CD14-positive monocyte (primary cell): ENCODE data around the gene ARHGAP18. TPM values are rescaled to one million over a fixed set of nuclear protein-coding genes. Genes with fewer than 3 reads are reported as not detected.

ENCODE experiments used
- DNase-seq, 3 donors: peaks; one replicate each; pipeline ENCODE4 v3.0.0-alpha.2; 2011 to 2022
- H2AFZ ChIP-seq: 2 replicates; pipeline ENCODE4 v1.6.0; 2012; ENCODE audit warnings: mild to moderate bottlenecking, low read depth, low read length, inconsistent platforms; ENCODE audit not compliant: insufficient read depth, poor library complexity, severe bottlenecking
- H3K27ac ChIP-seq, 2 donors: 1 replicate in 1 of 2; 2 replicates in 1 of 2; pipeline ENCODE4 v1.5.1; 2012 to 2013; ENCODE audit warnings: low read length in 2 of 2, control low read depth in 1 of 2, inconsistent platforms in 1 of 2, low read depth in 1 of 2, mild to moderate bottlenecking in 1 of 2
- H3K27me3 ChIP-seq, 2 donors: one replicate each; pipeline versions ENCODE4 v1.6.0 to v1.6.1; 2011 to 2013; ENCODE audit warnings: low read length in 2 of 2; ENCODE audit not compliant: control insufficient read depth in 2 of 2, insufficient read depth in 2 of 2
- H3K36me3 ChIP-seq, 2 donors: replicated peaks in 1 of 2; 1 replicate in 1 of 2; 2 replicates in 1 of 2; pipeline versions ENCODE4 v1.5.1 to v1.6.1; 2012 to 2013; ENCODE audit warnings: low read length in 2 of 2, control low read depth in 1 of 2, inconsistent platforms in 1 of 2, mild to moderate bottlenecking in 1 of 2; ENCODE audit not compliant: insufficient read depth in 2 of 2, control insufficient read depth in 1 of 2
- H3K4me1 ChIP-seq, 2 donors: 1 replicate in 1 of 2; 2 replicates in 1 of 2; pipeline versions ENCODE4 v1.5.1 to v1.6.1; 2012 to 2013; ENCODE audit warnings: low read length in 2 of 2, control low read depth in 1 of 2, inconsistent platforms in 1 of 2, mild to moderate bottlenecking in 1 of 2, moderate library complexity in 1 of 2; ENCODE audit not compliant: insufficient read depth in 2 of 2, control insufficient read depth in 1 of 2
- H3K4me2 ChIP-seq: replicated peaks from 2 replicates; pipeline ENCODE3; 2012; ENCODE audit warnings: low read length, moderate library complexity, mild to moderate bottlenecking; ENCODE audit not compliant: poor library complexity, severe bottlenecking; ENCODE audit errors: extremely low read depth
- H3K4me3 ChIP-seq, 3 experiments: fragments of 200-600 bp in 1 of 3; sonication (generic) in 1 of 3; replicated peaks in 1 of 3; 1 replicate in 2 of 3; 2 replicates in 1 of 3; pipeline ENCODE4 v1.5.1; 2011 to 2013; ENCODE audit warnings: low read length in 3 of 3, mild to moderate bottlenecking in 3 of 3, control low read depth in 2 of 3, low read depth in 2 of 3, inconsistent platforms in 1 of 3, moderate library complexity in 1 of 3
- H3K79me2 ChIP-seq: 2 replicates; pipeline ENCODE4 v1.6.0; 2012; ENCODE audit warnings: mild to moderate bottlenecking, control low read depth, inconsistent platforms, low read length, moderate library complexity; ENCODE audit not compliant: insufficient read depth
- H3K9ac ChIP-seq: 2 replicates; pipeline ENCODE4 v1.6.0; 2017; ENCODE audit warnings: low read length, mild to moderate bottlenecking; ENCODE audit not compliant: insufficient read depth, poor library complexity, severe bottlenecking
- H3K9me3 ChIP-seq, 2 donors: replicated peaks in 1 of 2; 1 replicate in 1 of 2; 2 replicates in 1 of 2; pipeline versions ENCODE4 v1.5.1 to v1.6.1; 2012 to 2013; ENCODE audit warnings: low read length in 2 of 2, control low read depth in 1 of 2; ENCODE audit not compliant: control insufficient read depth in 1 of 2, insufficient read depth in 1 of 2
- H4K20me1 ChIP-seq: 2 replicates; pipeline ENCODE4 v1.6.0; 2012; ENCODE audit warnings: mild to moderate bottlenecking, low read length, control low read depth, moderate library complexity; ENCODE audit not compliant: insufficient read depth
- H3K27ac Mint-ChIP-seq, 7 donors: one replicate each; pipeline ENCODE4 v1.8.0; 2020; ENCODE audit warnings: mild to moderate bottlenecking in 7 of 7, mixed read lengths in 7 of 7, moderate library complexity in 6 of 7, inconsistent platforms in 2 of 7
- H3K27me3 Mint-ChIP-seq, 3 donors: one replicate each; pipeline ENCODE4 v1.8.0; 2021 to 2022; ENCODE audit warnings: low read depth in 3 of 3, mild to moderate bottlenecking in 3 of 3, mixed read lengths in 3 of 3, moderate library complexity in 3 of 3, inconsistent platforms in 1 of 3
- H3K36me3 Mint-ChIP-seq, 2 donors: one replicate each; pipeline ENCODE4 v1.8.0; 2020; ENCODE audit warnings: mixed read lengths in 2 of 2, inconsistent platforms in 1 of 2, mild to moderate bottlenecking in 1 of 2
- H3K4me1 Mint-ChIP-seq: one replicate; pipeline ENCODE4 v1.8.0; 2020; ENCODE audit warnings: mild to moderate bottlenecking, mixed read lengths
- H3K4me3 Mint-ChIP-seq, 2 donors: one replicate each; pipeline ENCODE4 v1.8.0; 2020; ENCODE audit warnings: mild to moderate bottlenecking in 2 of 2, mixed read lengths in 2 of 2, moderate library complexity in 1 of 2
- H3K9me3 Mint-ChIP-seq, 7 donors: one replicate each; pipeline ENCODE4 v1.8.0; 2020 to 2022; ENCODE audit warnings: mixed read lengths in 7 of 7, mild to moderate bottlenecking in 6 of 7, moderate library complexity in 6 of 7, inconsistent platforms in 2 of 7
- WGBS: methylation state at CpG from one replicate; pipeline ENCODE4 v1.1.5; 2013; ENCODE audit warnings: missing lambda C conversion rate; ENCODE audit not compliant: insufficient coverage; 5-methylcytosine and 5-hydroxymethylcytosine counted together
- intact Hi-C, 2 donors: fragments of 100-400 bp; cut with micrococcal nuclease; formaldehyde crosslinking; loops; one replicate each; pipeline versions ENCODE4 v1.15.0 to v1.15.1; 2023
- polyA plus RNA-seq, 3 donors: library from polyadenylated mRNA; depleted of rRNA in 1 of 3; unstranded in 2 of 3; stranded (reverse) in 1 of 3; fragments of 300-500 nt in 2 of 3; fragments of >200 nt in 1 of 3; fragmentation: Illumina TruSeq in 2 of 3; gene quantifications; 1 replicate in 2 of 3; 2 replicates in 1 of 3; pipeline ENCODE4 v1.2.3, GENCODE V29; 2012 to 2021
- TF ChIP-seq, protein P1 (sequence below): fragments of 200-600 bp; IDR thresholded peaks from one replicate; pipeline ENCODE4 v1.8.0; 2022; ENCODE audit warnings: antibody characterized with exemption, mild to moderate bottlenecking

The ARHGAP18 gene
- polyA plus RNA-seq, 3 donors, result 3.7 to 5.6 (median 3.8) TPM

DNA sequence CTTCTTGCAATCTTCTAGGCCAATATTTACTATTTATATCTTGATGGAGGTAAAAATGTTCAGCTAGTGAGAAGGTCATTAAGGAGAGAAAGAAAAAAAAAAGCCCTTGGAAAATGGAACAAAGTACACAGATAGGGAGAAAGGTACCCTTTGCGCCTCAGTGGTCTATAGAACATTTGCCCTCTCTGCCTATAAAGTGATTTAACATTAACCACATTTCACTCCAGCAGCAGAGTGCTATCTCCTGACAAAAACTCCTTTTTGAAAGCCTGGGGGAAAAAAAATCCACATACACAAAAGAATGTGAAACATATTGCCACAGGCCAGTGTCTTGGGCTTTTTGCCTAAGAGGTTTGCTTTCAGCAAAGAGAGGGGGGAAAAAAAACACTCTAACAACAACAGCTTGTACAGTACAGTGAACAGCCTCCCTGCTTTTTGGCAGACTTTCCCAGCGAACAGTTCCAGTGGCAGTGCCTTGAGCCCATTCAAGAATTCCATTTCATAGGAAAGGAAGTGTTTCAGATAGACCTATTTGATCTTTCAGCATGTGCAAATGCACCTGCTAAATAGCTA lies 695 bp downstream of the ARHGAP18 start:
- TF ChIP-seq, protein P1, sequence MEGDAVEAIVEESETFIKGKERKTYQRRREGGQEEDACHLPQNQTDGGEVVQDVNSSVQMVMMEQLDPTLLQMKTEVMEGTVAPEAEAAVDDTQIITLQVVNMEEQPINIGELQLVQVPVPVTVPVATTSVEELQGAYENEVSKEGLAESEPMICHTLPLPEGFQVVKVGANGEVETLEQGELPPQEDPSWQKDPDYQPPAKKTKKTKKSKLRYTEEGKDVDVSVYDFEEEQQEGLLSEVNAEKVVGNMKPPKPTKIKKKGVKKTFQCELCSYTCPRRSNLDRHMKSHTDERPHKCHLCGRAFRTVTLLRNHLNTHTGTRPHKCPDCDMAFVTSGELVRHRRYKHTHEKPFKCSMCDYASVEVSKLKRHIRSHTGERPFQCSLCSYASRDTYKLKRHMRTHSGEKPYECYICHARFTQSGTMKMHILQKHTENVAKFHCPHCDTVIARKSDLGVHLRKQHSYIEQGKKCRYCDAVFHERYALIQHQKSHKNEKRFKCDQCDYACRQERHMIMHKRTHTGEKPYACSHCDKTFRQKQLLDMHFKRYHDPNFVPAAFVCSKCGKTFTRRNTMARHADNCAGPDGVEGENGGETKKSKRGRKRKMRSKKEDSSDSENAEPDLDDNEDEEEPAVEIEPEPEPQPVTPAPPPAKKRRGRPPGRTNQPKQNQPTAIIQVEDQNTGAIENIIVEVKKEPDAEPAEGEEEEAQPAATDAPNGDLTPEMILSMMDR, result no peak
- Histone ChIP-seq H3K27me3 (no peaks in the 10 kb centered on the region), H3K9me3 (no peaks in the 10 kb centered on the region), H3K27ac (peak overlapping the region in 1 of 2 donors; percentile 91), H3K4me2 (peak overlapping the region; percentile 82), H3K79me2 (peaks cover 42% of the 10 kb centered on the region), H3K9ac (peak overlapping the region; percentile 73), H3K4me3 (peak overlapping the region; percentile 69 to 95 (median 90)), H4K20me1 (no peaks in the 10 kb centered on the region), H3K4me1 (peaks cover 14 to 32% of the 10 kb centered on the region in 2 donors), H2AFZ (peak overlapping the region; percentile 82), H3K36me3 (no peaks in the 10 kb centered on the region)
- H3K4me1 Mint-ChIP-seq, result peaks cover 41% of the 10 kb centered on the region
- H3K4me3 Mint-ChIP-seq, result peak overlapping the region; percentile 93 to 99
- H3K36me3 Mint-ChIP-seq, result peaks cover 10% of the 10 kb centered on the region in 2 donors
- DNase-seq, result no peak
- intact Hi-C loops, result loop anchor here in 1 of 2 donors (5.0 kb wide), 1 partner anchor 37 kb away; no protein-coding TSS in a partner anchor
- peaks cover 3 to 6% (median 3%) of the 10 kb centered on the region in 3 donors for H3K27me3 Mint-ChIP-seq
- peak overlapping the region in 6 of 7 donors; percentile 94 to 98 (median 96) for H3K27ac Mint-ChIP-seq
- no CpG with 5 or more reads among the region's 2 CpGs for WGBS
- H3K9me3 Mint-ChIP-seq, result no peaks in the 10 kb centered on the region

DNA sequence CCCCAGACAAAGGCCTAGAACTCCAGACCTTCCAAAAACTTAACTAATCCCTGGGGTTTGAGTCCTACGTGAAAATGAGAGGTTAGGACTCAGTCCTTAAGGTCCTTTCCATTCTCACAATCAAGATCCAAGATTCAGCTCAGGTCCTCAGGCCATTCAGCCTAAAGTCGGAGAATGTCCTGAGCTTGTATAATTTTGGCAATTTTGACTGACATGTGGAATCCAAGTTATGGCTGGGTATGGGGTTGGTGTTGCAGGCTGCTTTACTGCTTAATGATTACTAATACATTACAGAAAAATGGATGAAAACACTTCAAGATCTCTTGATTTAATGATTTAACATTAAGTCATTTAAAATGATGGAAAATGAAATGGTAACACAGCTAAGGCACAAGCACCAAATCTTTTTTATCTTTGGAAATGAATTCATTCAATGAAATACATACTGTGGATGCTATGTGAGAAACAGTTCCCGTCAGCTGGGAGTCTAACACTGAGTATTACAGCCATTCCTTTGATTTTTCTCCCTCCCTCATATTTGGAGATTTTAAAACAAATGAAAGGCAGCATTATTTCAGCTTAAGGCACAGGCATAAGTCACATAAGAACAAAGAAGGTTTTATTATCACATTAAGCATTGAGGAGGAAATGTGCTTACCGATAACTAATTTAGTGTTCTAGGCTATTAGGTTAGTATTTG lies 1.3 kb downstream of the ARHGAP18 start:
- intact Hi-C loops, result loop anchor here in 1 of 2 donors (5.0 kb wide), 1 partner anchor 36 kb away; no protein-coding TSS in a partner anchor
- WGBS, result 100% methylated on average over 1 of the region's 4 CpGs

More for the DNA sequence above, 1.3 kb downstream of the ARHGAP18 start:
- Mint-ChIP-seq H3K4me1 (peaks cover 46% of the 10 kb centered on the region), H3K4me3 (peak overlapping the region in 1 of 2 donors; percentile 99), H3K9me3 (no peaks in the 10 kb centered on the region), H3K27me3 (peaks cover 3 to 6% (median 3%) of the 10 kb centered on the region in 3 donors), H3K36me3 (peaks cover 10% of the 10 kb centered on the region in 2 donors), H3K27ac (no peak overlapping the region)
- Histone ChIP-seq H3K9me3 (no peaks in the 10 kb centered on the region), H3K9ac (no peak overlapping the region), H3K4me1 (peaks cover 18 to 38% of the 10 kb centered on the region in 2 donors), H3K4me2 (peak overlapping the region; percentile 82), H4K20me1 (no peaks in the 10 kb centered on the region), H3K27me3 (no peaks in the 10 kb centered on the region), H3K4me3 (peak overlapping the region in 1 of 3 experiments; percentile 90), H2AFZ (no peak overlapping the region), H3K27ac (no peak overlapping the region), H3K36me3 (no peaks in the 10 kb centered on the region), H3K79me2 (peaks cover 42% of the 10 kb centered on the region)
- TF ChIP-seq, protein P1, result no peak
- no peak for DNase-seq
